Esophagus squamous epithelium (tissue), 5 donors: ENCODE data around the gene GCLC. TPM values are rescaled to one million over a fixed set of nuclear protein-coding genes. Genes with fewer than 3 reads are reported as not detected.

Experiments
- DNase-seq: peaks from one replicate; lab custom pipeline; 2025; lab: John Stamatoyannopoulos, UW
- H3K27ac ChIP-seq, 4 donors: fragments of 200-600 bp; sonication (generic); one replicate each; pipeline ENCODE4 v1.5.1; 2016 to 2019; ENCODE audit warnings: mild to moderate bottlenecking in 1 of 4
- H3K27me3 ChIP-seq, 4 donors: fragments of 200-600 bp; sonication (generic); 1 replicate in 3 of 4; 2 replicates in 1 of 4; pipeline versions ENCODE4 v1.5.1 to v1.6.0; 2017 to 2021; ENCODE audit warnings: antibody characterized with exemption in 1 of 4
- H3K36me3 ChIP-seq, 3 donors: fragments of 200-600 bp; sonication (generic); one replicate each; pipeline ENCODE4 v1.5.1; 2016 to 2019
- H3K4me1 ChIP-seq, 3 donors: fragments of 200-600 bp; sonication (generic); one replicate each; pipeline ENCODE4 v1.5.1; 2017 to 2019
- H3K4me3 ChIP-seq, 4 donors: fragments of 200-600 bp; sonication (generic); 1 replicate in 3 of 4; 2 replicates in 1 of 4; pipeline ENCODE4 v1.5.1; 2016 to 2019; ENCODE audit warnings: mild to moderate bottlenecking in 2 of 4, moderate library complexity in 1 of 4
- H3K9me3 ChIP-seq, 3 donors: fragments of 200-600 bp; sonication (generic); one replicate each; pipeline ENCODE4 v1.5.1; 2016 to 2019
- POLR2A ChIP-seq, 4 donors: fragments of 450-650 bp; IDR thresholded peaks; one replicate each; pipeline ENCODE4 v1.6.1; 2017; ENCODE audit warnings: antibody characterized with exemption in 4 of 4, mild to moderate bottlenecking in 4 of 4, moderate library complexity in 3 of 4
- WGBS, 2 donors: methylation state at CpG; one replicate each; pipeline ENCODE4 v1.1.5; 2018; 5-methylcytosine and 5-hydroxymethylcytosine counted together
- intact Hi-C: fragments of 100-400 bp; cut with DNase I; formaldehyde crosslinking; loops from one replicate; pipeline ENCODE4 v1.15.0; 2022
- total RNA-seq, 4 donors: library from RNA; depleted of rRNA; stranded (reverse); fragments of >200 nt; gene quantifications; one replicate each; pipeline ENCODE4 v1.1.0, GENCODE V29; 2016
- TF ChIP-seq, protein P1 (sequence below), 6 experiments: fragments of 450-650 bp in 4 of 6; fragments of 200-600 bp in 2 of 6; sonication (generic) in 2 of 6; IDR thresholded peaks; one replicate each; pipeline ENCODE4 v1.5.1; 2016 to 2019; ENCODE audit warnings: antibody characterized with exemption in 6 of 6, mild to moderate bottlenecking in 4 of 6, moderate library complexity in 4 of 6
- donor health status: DM: yes; HTN: yes; CAD: no.

GCLC gene
- total RNA-seq, 4 donors from 2014 or later = 71.0 to 121 (median 105) TPM

DNA sequence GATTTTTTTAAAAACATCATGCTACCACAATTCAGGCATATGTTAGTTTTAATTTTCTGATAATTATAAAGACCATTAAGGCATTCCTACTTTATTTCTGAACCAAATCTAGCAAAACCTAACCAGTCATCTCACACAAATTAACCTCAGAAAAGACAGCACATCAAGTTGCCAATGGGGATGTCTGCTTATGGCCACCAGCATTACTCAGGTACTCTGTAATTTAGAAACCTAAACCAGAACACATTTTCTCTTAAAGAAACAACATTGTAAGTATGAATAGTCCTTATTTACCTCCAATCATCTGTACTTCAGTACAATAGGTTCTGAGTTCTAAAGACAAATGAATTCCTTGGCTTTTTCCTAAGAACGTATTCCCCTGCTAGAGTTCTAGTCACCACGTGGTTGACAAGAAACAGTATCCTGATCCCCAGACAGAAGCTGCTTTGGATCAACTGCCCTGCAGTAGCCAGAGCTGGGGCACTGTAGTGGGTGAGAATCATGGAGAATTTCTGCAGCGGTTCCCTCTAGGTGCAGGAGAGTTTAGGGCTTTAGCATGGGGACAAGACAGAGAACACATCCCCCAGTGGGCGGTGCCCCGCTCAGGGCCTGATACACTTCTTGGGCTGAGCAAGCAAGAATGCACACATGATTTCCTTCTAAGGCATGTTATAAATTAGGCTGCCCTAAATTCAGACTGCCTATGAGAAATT is 15.4 kb downstream of the GCLC start:
- TF ChIP-seq POLR2A (IDR thresholded peaks at IDR 0.05) = no peak
- TF ChIP-seq, protein P1, sequence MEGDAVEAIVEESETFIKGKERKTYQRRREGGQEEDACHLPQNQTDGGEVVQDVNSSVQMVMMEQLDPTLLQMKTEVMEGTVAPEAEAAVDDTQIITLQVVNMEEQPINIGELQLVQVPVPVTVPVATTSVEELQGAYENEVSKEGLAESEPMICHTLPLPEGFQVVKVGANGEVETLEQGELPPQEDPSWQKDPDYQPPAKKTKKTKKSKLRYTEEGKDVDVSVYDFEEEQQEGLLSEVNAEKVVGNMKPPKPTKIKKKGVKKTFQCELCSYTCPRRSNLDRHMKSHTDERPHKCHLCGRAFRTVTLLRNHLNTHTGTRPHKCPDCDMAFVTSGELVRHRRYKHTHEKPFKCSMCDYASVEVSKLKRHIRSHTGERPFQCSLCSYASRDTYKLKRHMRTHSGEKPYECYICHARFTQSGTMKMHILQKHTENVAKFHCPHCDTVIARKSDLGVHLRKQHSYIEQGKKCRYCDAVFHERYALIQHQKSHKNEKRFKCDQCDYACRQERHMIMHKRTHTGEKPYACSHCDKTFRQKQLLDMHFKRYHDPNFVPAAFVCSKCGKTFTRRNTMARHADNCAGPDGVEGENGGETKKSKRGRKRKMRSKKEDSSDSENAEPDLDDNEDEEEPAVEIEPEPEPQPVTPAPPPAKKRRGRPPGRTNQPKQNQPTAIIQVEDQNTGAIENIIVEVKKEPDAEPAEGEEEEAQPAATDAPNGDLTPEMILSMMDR (IDR thresholded peaks at IDR 0.05) = no peak
- no peak overlapping the region for H3K4me3 ChIP-seq
- peak overlapping the region in 2 of 4 donors; percentile 9 to 30 for H3K27ac ChIP-seq
- H3K27me3 ChIP-seq = no peaks in the 10 kb centered on the region
- intact Hi-C loops = no loop called here
- H3K9me3 ChIP-seq = no peaks in the 10 kb centered on the region
- 79 to 93% methylated on average over 5 of the region's 5 CpGs for WGBS, 2 donors
- peaks cover 18 to 84% (median 33%) of the 10 kb centered on the region in 3 donors for H3K4me1 ChIP-seq
- no peaks in the 10 kb centered on the region for H3K36me3 ChIP-seq
- DNase-seq = no peak

DNA sequence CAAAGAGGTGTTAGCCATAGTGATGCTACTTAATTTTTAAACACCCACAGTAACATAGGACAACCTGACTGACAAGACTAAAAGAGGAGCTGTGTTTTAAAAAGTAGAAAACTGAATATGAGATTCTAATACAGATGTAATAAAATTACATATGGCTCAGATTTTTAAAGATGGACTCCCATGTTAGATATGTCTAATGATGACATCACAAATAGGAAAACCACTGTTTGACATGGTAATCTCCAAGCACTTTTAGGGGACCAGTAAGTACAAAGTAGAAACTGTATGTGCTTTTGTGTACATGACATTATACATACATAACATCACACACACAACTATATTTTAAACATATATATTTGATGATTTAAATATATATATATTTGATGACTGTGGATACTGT is 16.8 kb downstream of the GCLC start:
- no peak for DNase-seq
- H3K27me3 ChIP-seq = no peaks in the 10 kb centered on the region
- H3K9me3 ChIP-seq = no peaks in the 10 kb centered on the region
- intact Hi-C loops = no loop called here
- no peak overlapping the region for H3K27ac ChIP-seq
- TF ChIP-seq, protein P1 (IDR thresholded peaks at IDR 0.05) = no peak
- no peak for TF ChIP-seq POLR2A (IDR thresholded peaks at IDR 0.05)
- H3K4me3 ChIP-seq = no peak overlapping the region
- H3K4me1 ChIP-seq = peaks cover 27 to 84% (median 39%) of the 10 kb centered on the region in 3 donors
- no peaks in the 10 kb centered on the region for H3K36me3 ChIP-seq

DNA sequence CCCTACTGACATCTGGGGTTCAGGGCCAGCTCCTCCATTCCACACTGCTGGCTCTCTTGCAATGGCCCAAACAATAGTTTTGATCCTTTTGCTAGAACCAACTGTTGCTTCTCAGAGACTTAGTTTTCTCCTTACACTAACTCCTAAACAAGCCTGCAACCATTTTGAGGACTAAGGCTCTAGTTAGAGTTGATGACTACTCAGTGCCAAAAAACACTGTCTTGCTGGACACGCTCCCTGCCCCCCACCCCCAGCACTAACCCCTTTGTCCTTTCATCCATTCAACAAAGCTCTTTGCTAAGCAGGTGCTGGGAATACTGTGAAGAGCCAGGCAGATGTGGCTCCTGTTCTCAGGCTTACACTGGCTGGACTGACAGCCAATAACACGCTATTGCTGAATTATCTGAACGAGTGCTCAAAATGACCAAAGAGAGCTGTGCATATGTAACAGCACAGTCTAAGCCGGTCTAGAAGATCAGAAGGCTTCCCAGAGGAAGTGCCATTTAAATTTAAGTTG is 17.6 kb downstream of the GCLC start:
- Histone ChIP-seq H3K36me3 (peaks cover 0 to under 1% (median 0%) of the 10 kb centered on the region in 3 donors), H3K4me3 (no peak overlapping the region), H3K27ac (peak overlapping the region in 2 of 4 donors; percentile 39 to 40), H3K9me3 (no peaks in the 10 kb centered on the region), H3K4me1 (peaks cover 27 to 83% (median 37%) of the 10 kb centered on the region in 3 donors), H3K27me3 (no peaks in the 10 kb centered on the region)
- TF ChIP-seq, protein P1 (IDR thresholded peaks at IDR 0.05) = no peak
- no peak for TF ChIP-seq POLR2A (IDR thresholded peaks at IDR 0.05)
- WGBS, 2 donors = 88 to 100% methylated on average over 2 to 4 of the region's 4 CpGs
- no peak for DNase-seq
- intact Hi-C loops = no loop called here

DNA sequence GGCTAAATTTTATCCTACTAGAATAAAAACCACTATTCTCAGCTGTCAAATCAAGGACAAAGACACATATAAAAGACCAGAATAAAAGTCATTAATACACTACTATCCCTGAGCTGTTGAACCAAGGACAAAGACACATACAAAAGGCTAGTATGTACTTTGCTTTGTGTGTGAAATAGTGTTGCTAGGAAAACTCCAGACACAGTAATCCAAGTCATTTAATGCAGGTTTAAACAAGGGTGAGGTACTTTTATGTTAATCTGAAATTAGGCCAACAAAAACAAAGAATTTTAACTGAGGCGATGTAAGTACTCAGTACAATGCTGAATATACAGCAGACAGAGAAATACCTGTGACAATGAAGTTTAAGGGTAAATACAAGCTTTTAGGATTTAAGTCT is 18.9 kb downstream of the GCLC start:
- peak overlapping the region in 2 of 4 donors; percentile 39 to 60 for H3K27ac ChIP-seq
- 25 to 44% methylated on average over 1 of the region's 1 CpG for WGBS, 2 donors

DNA sequence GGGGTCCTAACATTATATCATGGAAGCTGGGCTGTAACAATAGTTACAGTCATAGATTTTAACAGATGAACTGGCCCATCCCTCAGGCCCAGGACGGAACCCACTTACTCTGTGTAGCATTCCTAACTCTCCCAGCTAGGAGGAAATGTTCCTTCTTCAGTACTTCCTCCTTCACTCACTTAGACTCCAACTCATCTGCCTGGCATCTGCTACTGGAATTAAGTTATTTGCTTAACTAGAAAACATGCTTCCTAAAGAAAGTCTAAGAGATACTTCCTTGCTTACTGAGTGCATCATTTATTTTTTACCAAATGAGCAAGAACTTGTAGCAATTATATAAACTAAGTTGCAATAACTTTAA is 20.5 kb downstream of the GCLC start:
- WGBS, 2 donors = 13 to 27% methylated on average over 1 of the region's 1 CpG
- intact Hi-C loops = no loop called here
- H3K27me3 ChIP-seq = no peaks in the 10 kb centered on the region
- H3K27ac ChIP-seq = peak overlapping the region in 3 of 4 donors; percentile 48 to 64 (median 53)
- peaks cover 0 to 25% (median 6%) of the 10 kb centered on the region in 3 donors for H3K36me3 ChIP-seq
- no peaks in the 10 kb centered on the region for H3K9me3 ChIP-seq
- no peak overlapping the region for H3K4me3 ChIP-seq
- no peak for TF ChIP-seq POLR2A (IDR thresholded peaks at IDR 0.05)
- TF ChIP-seq, protein P1 (IDR thresholded peaks at IDR 0.05) = no peak
- peaks cover 24 to 72% (median 27%) of the 10 kb centered on the region in 3 donors for H3K4me1 ChIP-seq
- no peak for DNase-seq

More for the DNA sequence above, 18.9 kb downstream of the GCLC start:
- H3K27me3 ChIP-seq = no peaks in the 10 kb centered on the region
- DNase-seq = no peak
- intact Hi-C loops = no loop called here
- TF ChIP-seq POLR2A (IDR thresholded peaks at IDR 0.05) = no peak
- TF ChIP-seq, protein P1 (IDR thresholded peaks at IDR 0.05) = no peak
- H3K9me3 ChIP-seq = no peaks in the 10 kb centered on the region
- peaks cover 27 to 79% (median 32%) of the 10 kb centered on the region in 3 donors for H3K4me1 ChIP-seq
- H3K4me3 ChIP-seq = no peak overlapping the region
- H3K36me3 ChIP-seq = peaks cover 0 to 12% (median 0%) of the 10 kb centered on the region in 3 donors
